ENCODE results near the gene SLC22A5. TPM values are rescaled to one million over a fixed set of nuclear protein-coding genes. Genes with fewer than 3 reads are reported as not detected.

SLC22A5 gene
- total and polyA plus RNA-seq, 2 of the 8 experiments (the other 6 are each of a cell fraction or from before 2014, with no cell fraction given): 4.0 to 9.0 TPM

- H2AK5ac ChIP-seq (ENCODE audit: low read depth, low read length): no peak overlapping the region
- H3K9ac ChIP-seq (replicated peaks in 1 of 4; ENCODE audit: extremely low read depth in 1 of 4, low read depth in 3 of 4, low read length in 3 of 4): no peak overlapping the region
- H2BK12ac ChIP-seq (ENCODE audit: low read depth, low read length): no peak overlapping the region
- no peak overlapping the region for H3K27ac ChIP-seq (ENCODE audit: low read depth, low read length)
- FAIRE-seq (no peak), DNase-seq (ENCODE audit: low read depth in 1 of 2, low spot score in 2 of 2) (no peak)
- CTCF ChIA-PET (ENCODE audit: partially characterized antibody): interaction anchor here (0.8 to 16.4 kb wide), 3 partner anchors 74 to 146 kb away, joined by 4 to 353 read pairs (median 6); partner anchors contain the start of gene IRF1
- POLR2A ChIA-PET (ENCODE audit: partially characterized antibody): no interaction called here
- no peak overlapping the region for H3K4me2 ChIP-seq (ENCODE audit: insufficient read depth in 1 of 2, low read depth in 2 of 2, low read length in 2 of 2)
- H3K4me1 ChIP-seq (replicated peaks in 1 of 4; ENCODE audit: control insufficient read depth in 3 of 4, insufficient read depth in 4 of 4, low read length in 3 of 4): peaks cover 0 to 9% (median 3%) of the 10 kb centered on the region in 4 experiments; a peak in 4 of 7 replicates
- H3K36me3 ChIP-seq (ENCODE audit: control insufficient read depth in 2 of 4, insufficient read depth in 4 of 4, low read length in 3 of 4): no peaks in the 10 kb centered on the region
- no peaks in the 10 kb centered on the region for H3K27me3 ChIP-seq (replicated peaks in 1 of 4; ENCODE audit: control insufficient read depth in 3 of 4, extremely low read depth in 1 of 4, insufficient read depth in 3 of 4, low read length in 3 of 4)
- no peak overlapping the region for H3K23ac ChIP-seq (ENCODE audit: insufficient read length)
- no peaks in the 10 kb centered on the region for H3K79me2 ChIP-seq (ENCODE audit: control insufficient read depth in 1 of 2, insufficient read depth in 2 of 2, low read length in 2 of 2)
- no peak overlapping the region for H4K91ac ChIP-seq (replicated peaks; ENCODE audit: insufficient read length, low read length)
- H3K18ac ChIP-seq (ENCODE audit: extremely low read depth, low read length): no peak overlapping the region
- no peaks in the 10 kb centered on the region for H3K23me2 ChIP-seq (ENCODE audit: low read depth, low read length)
- H2BK15ac ChIP-seq (ENCODE audit: low read length): no peak overlapping the region
- H4K5ac ChIP-seq (ENCODE audit: insufficient read length, low read depth, low read length): no peak overlapping the region
- no peak overlapping the region for H2AFZ ChIP-seq (ENCODE audit: low read length)
- H4K8ac ChIP-seq (ENCODE audit: extremely low read depth, insufficient read depth, low read length): no peak overlapping the region
- WGBS, 2 experiments (ENCODE audit: extremely low coverage in 1 of 2, insufficient coverage in 1 of 2, insufficient read length in 1 of 2, insufficient replicate concordance in 2 of 2, low coverage in 1 of 2, low lambda C conversion rate in 2 of 2, missing lambda C conversion rate in 1 of 2): 90% methylated on average over 5 of the region's 5 CpGs; no CpG with 5 or more reads in 1 of the 2 experiments
- H3K4me3 ChIP-seq (ENCODE audit: extremely low read depth in 1 of 4, insufficient read depth in 2 of 4, low read depth in 3 of 4, low read length in 4 of 4): no peak overlapping the region
- H3K14ac ChIP-seq (ENCODE audit: insufficient read length): no peak overlapping the region
- H3K4ac ChIP-seq (replicated peaks; ENCODE audit: insufficient read length, low read depth, low read length): no peak overlapping the region
- peaks cover 0 to 3% of the 10 kb centered on the region in 2 experiments for H4K20me1 ChIP-seq (replicated peaks in 1 of 2; ENCODE audit: control insufficient read depth in 1 of 2, insufficient read depth in 2 of 2, low read length in 2 of 2)
- no peak overlapping the region for H3K56ac ChIP-seq (replicated peaks; ENCODE audit: insufficient read length, low read depth, low read length)
- no peak overlapping the region for H2BK120ac ChIP-seq (replicated peaks; ENCODE audit: low read depth, low read length)
- H2BK20ac ChIP-seq (ENCODE audit: low read length): no peak overlapping the region
- no peak overlapping the region for H2BK5ac ChIP-seq (ENCODE audit: low read depth, low read length)
- no peaks in the 10 kb centered on the region for H3K79me1 ChIP-seq (ENCODE audit: low read depth, low read length)
- H3K9me3 ChIP-seq (ENCODE audit: insufficient read depth in 2 of 2, low read depth in 1 of 2, low read length in 1 of 2): no peaks in the 10 kb centered on the region
- TF ChIP-seq NRF1 (IDR thresholded peaks at IDR 0.05; ENCODE audit: low read depth, low read length) (no peak), ZNF274 (IDR thresholded peaks at IDR 0.05; ENCODE audit: borderline replicate concordance, extremely low read depth, low read length) (no peak), SUZ12 (IDR thresholded peaks at IDR 0.05; ENCODE audit: low read length) (no peak), HDAC6 (IDR thresholded peaks at IDR 0.05; ENCODE audit: low read depth, low read length) (no peak), TCF12 (IDR thresholded peaks at IDR 0.05; ENCODE audit: low read depth, low read length) (no peak), CTBP2 (IDR thresholded peaks at IDR 0.05; ENCODE audit: borderline replicate concordance, insufficient read depth, insufficient read length, low read length) (no peak), SP2 (IDR thresholded peaks at IDR 0.05; ENCODE audit: low read length) (no peak), TAF1 (IDR thresholded peaks at IDR 0.05; ENCODE audit: low read depth, low read length) (no peak), JUN (IDR thresholded peaks at IDR 0.05; ENCODE audit: low read depth, low read length) (no peak), RXRA (IDR thresholded peaks at IDR 0.05; ENCODE audit: insufficient read depth, low read depth, low read length) (no peak), GTF2F1 (IDR thresholded peaks at IDR 0.05; ENCODE audit: borderline replicate concordance, low read depth, low read length) (no peak), POU5F1 (IDR thresholded peaks at IDR 0.05; ENCODE audit: low read depth, low read length) (no peak), BRCA1 (IDR thresholded peaks at IDR 0.05; ENCODE audit: low read depth, low read length) (no peak), YY1 (IDR thresholded peaks at IDR 0.05; ENCODE audit: low read depth, low read length) (no peak), MAFK (IDR thresholded peaks at IDR 0.05; ENCODE audit: low read depth, low read length) (no peak), EP300 (IDR thresholded peaks at IDR 0.05; ENCODE audit: borderline replicate concordance in 1 of 2, low read depth in 2 of 2, low read length in 2 of 2) (no peak)
Measured at GRCh38 chr5:132383984-132384383, 14.5 kb downstream of the SLC22A5 start.

Data from H1 (cell line).